ENCODE measurements around the gene BEST1.

Gene BEST1

GRCh38 chr11:61957021-61957770 lies 7.0 kb downstream of the BEST1 start:
- Histone ChIP-seq H3K4me1 (ENCODE audit: control insufficient read depth in 1 of 2, insufficient read depth in 1 of 2, low read depth in 1 of 2, low read length in 1 of 2) (peaks cover 82 to 85% of the 10 kb centered on the region in 2 experiments), H3K27ac (peak overlapping the region; percentile 95), H3K36me3 (peaks cover 59% of the 10 kb centered on the region), H3K9me3 (no peaks in the 10 kb centered on the region), H3K4me3 (ENCODE audit: low read depth in 1 of 2, low read length in 1 of 2) (peak overlapping the region; percentile 78 to 85), H3K27me3 (no peaks in the 10 kb centered on the region)
- no peak for TF ChIP-seq CTCF (IDR thresholded peaks at IDR 0.05)

- TF ChIP-seq CTCF (IDR thresholded peaks at IDR 0.05), result no peak
- peak overlapping the region; percentile 1 to 78 for H3K4me3 ChIP-seq (ENCODE audit: low read depth in 1 of 2, low read length in 1 of 2)
- H3K4me1 ChIP-seq (ENCODE audit: control insufficient read depth in 1 of 2, insufficient read depth in 1 of 2, low read depth in 1 of 2, low read length in 1 of 2), result peaks cover 91 to 93% of the 10 kb centered on the region in 2 experiments
- H3K36me3 ChIP-seq, result peaks cover 73% of the 10 kb centered on the region
- H3K9me3 ChIP-seq, result no peaks in the 10 kb centered on the region
- peak overlapping the region; percentile 95 for H3K27ac ChIP-seq
- H3K27me3 ChIP-seq, result no peaks in the 10 kb centered on the region
Observed at GRCh38 chr11:61958590-61958989, 8.4 kb downstream of the BEST1 start.

- Histone ChIP-seq H3K36me3 (peaks cover 78% of the 10 kb centered on the region), H3K4me3 (ENCODE audit: low read depth in 1 of 2, low read length in 1 of 2) (peak overlapping the region; percentile 1 to 78), H3K9me3 (no peaks in the 10 kb centered on the region), H3K4me1 (ENCODE audit: control insufficient read depth in 1 of 2, insufficient read depth in 1 of 2, low read depth in 1 of 2, low read length in 1 of 2) (peaks cover 91 to 93% of the 10 kb centered on the region in 2 experiments), H3K27ac (peak overlapping the region; percentile 95), H3K27me3 (no peaks in the 10 kb centered on the region)
- TF ChIP-seq CTCF (IDR thresholded peaks at IDR 0.05), result no peak
Observed at GRCh38 chr11:61959114-61959513, 9.0 kb downstream of the BEST1 start.

GRCh38 chr11:61959678-61960077 lies 9.5 kb downstream of the BEST1 start:
- Histone ChIP-seq H3K4me1 (ENCODE audit: control insufficient read depth in 1 of 2, insufficient read depth in 1 of 2, low read depth in 1 of 2, low read length in 1 of 2) (peaks cover 91 to 93% of the 10 kb centered on the region in 2 experiments), H3K27me3 (no peaks in the 10 kb centered on the region), H3K4me3 (ENCODE audit: low read depth in 1 of 2, low read length in 1 of 2) (peak overlapping the region in 1 of 2 experiments; percentile 78), H3K36me3 (peaks cover 84% of the 10 kb centered on the region), H3K27ac (peak overlapping the region; percentile 95), H3K9me3 (peaks cover under 1% of the 10 kb centered on the region)
- no peak for TF ChIP-seq CTCF (IDR thresholded peaks at IDR 0.05)

GRCh38 chr11:61960532-61960931 lies 10.4 kb downstream of the BEST1 start:
- Histone ChIP-seq H3K36me3 (peaks cover 92% of the 10 kb centered on the region), H3K27ac (peak overlapping the region; percentile 95), H3K27me3 (no peaks in the 10 kb centered on the region), H3K4me1 (ENCODE audit: control insufficient read depth in 1 of 2, insufficient read depth in 1 of 2, low read depth in 1 of 2, low read length in 1 of 2) (peaks cover 98 to 99% of the 10 kb centered on the region in 2 experiments), H3K4me3 (ENCODE audit: low read depth in 1 of 2, low read length in 1 of 2) (peak overlapping the region in 1 of 2 experiments; percentile 78), H3K9me3 (peaks cover 6% of the 10 kb centered on the region)
- no peak for TF ChIP-seq CTCF (IDR thresholded peaks at IDR 0.05)
